Measurements from ENCODE around the gene NCOA3.

The NCOA3 gene

GRCh38 chr20:47652794-47653193 is 151.1 kb downstream of the NCOA3 start:
- Histone ChIP-seq H3K4me2 (ENCODE audit: low read length) (no peak overlapping the region), H3K27ac (ENCODE audit: low read depth, low read length) (no peak overlapping the region), H3K4me1 (ENCODE audit: control insufficient read depth, low read length) (no peaks in the 10 kb centered on the region), H3F3A (ENCODE audit: control insufficient read depth, insufficient read depth) (peaks cover 64% of the 10 kb centered on the region), H3K4me3 (ENCODE audit: low read length) (no peak overlapping the region), H3K79me2 (ENCODE audit: control insufficient read depth, low read length) (peaks cover 17% of the 10 kb centered on the region), H4K20me1 (ENCODE audit: control insufficient read depth, insufficient read depth, low read depth, low read length) (peaks cover 12% of the 10 kb centered on the region; the same call in 1 of the 2 replicates), H3K9me3 (ENCODE audit: control insufficient read depth, insufficient read depth, low read length) (no peaks in the 10 kb centered on the region), H3K36me3 (ENCODE audit: control insufficient read depth, low read length) (peaks cover 94% of the 10 kb centered on the region), H3K27me3 (ENCODE audit: control insufficient read depth, low read length) (no peaks in the 10 kb centered on the region), H3K9me2 (replicated peaks; ENCODE audit: control insufficient read depth, low read length) (no peaks in the 10 kb centered on the region)
- TF ChIP-seq, protein P1, sequence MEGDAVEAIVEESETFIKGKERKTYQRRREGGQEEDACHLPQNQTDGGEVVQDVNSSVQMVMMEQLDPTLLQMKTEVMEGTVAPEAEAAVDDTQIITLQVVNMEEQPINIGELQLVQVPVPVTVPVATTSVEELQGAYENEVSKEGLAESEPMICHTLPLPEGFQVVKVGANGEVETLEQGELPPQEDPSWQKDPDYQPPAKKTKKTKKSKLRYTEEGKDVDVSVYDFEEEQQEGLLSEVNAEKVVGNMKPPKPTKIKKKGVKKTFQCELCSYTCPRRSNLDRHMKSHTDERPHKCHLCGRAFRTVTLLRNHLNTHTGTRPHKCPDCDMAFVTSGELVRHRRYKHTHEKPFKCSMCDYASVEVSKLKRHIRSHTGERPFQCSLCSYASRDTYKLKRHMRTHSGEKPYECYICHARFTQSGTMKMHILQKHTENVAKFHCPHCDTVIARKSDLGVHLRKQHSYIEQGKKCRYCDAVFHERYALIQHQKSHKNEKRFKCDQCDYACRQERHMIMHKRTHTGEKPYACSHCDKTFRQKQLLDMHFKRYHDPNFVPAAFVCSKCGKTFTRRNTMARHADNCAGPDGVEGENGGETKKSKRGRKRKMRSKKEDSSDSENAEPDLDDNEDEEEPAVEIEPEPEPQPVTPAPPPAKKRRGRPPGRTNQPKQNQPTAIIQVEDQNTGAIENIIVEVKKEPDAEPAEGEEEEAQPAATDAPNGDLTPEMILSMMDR (IDR thresholded peaks at IDR 0.05; ENCODE audit: low read depth, low read length, poor library complexity, severe bottlenecking) = no peak
- no peak for TF ChIP-seq EZH2phosphoT487 (IDR thresholded peaks at IDR 0.05; ENCODE audit: borderline replicate concordance, low read length)

DNA sequence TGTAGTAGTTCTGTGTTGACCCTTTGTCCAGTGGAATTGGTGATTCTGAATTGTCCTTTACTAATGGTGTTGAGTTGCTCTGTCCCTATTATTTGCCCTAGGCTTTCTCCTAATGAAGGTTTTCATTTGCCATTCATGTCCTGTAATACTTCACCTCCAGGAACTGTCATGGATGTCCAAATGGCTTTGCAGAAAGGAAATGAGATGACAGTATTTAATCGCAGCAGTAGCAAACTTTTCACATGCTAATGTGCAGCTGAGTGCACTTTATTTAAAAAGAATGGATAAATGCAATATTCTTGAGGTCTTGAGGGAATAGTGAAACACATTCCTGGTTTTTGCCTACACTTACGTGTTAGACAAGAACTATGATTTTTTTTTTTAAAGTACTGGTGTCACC is 152.2 kb downstream of the NCOA3 start:
- Histone ChIP-seq H3F3A (ENCODE audit: control insufficient read depth, insufficient read depth) (peaks cover 70% of the 10 kb centered on the region), H3K9me2 (replicated peaks; ENCODE audit: control insufficient read depth, low read length) (no peaks in the 10 kb centered on the region), H3K4me3 (ENCODE audit: low read length) (no peak overlapping the region), H3K27ac (ENCODE audit: low read depth, low read length) (no peak overlapping the region), H3K79me2 (ENCODE audit: control insufficient read depth, low read length) (peaks cover 17% of the 10 kb centered on the region), H3K9me3 (ENCODE audit: control insufficient read depth, insufficient read depth, low read length) (no peaks in the 10 kb centered on the region), H3K4me2 (ENCODE audit: low read length) (no peak overlapping the region), H3K36me3 (ENCODE audit: control insufficient read depth, low read length) (peaks cover 95% of the 10 kb centered on the region), H3K27me3 (ENCODE audit: control insufficient read depth, low read length) (no peaks in the 10 kb centered on the region), H4K20me1 (ENCODE audit: control insufficient read depth, insufficient read depth, low read depth, low read length) (peaks cover 17% of the 10 kb centered on the region; the same call in 1 of the 2 replicates), H3K4me1 (ENCODE audit: control insufficient read depth, low read length) (no peaks in the 10 kb centered on the region)
- TF ChIP-seq, protein P1 (IDR thresholded peaks at IDR 0.05; ENCODE audit: low read depth, low read length, poor library complexity, severe bottlenecking) = no peak
- TF ChIP-seq EZH2phosphoT487 (IDR thresholded peaks at IDR 0.05; ENCODE audit: borderline replicate concordance, low read length) = no peak

- no peaks in the 10 kb centered on the region for H3K27me3 ChIP-seq (ENCODE audit: control insufficient read depth, low read length)
- H4K20me1 ChIP-seq (ENCODE audit: control insufficient read depth, insufficient read depth, low read depth, low read length) = peaks cover 17% of the 10 kb centered on the region; the same call in 1 of the 2 replicates
- H3K79me2 ChIP-seq (ENCODE audit: control insufficient read depth, low read length) = peaks cover 16% of the 10 kb centered on the region
- peaks cover 95% of the 10 kb centered on the region for H3K36me3 ChIP-seq (ENCODE audit: control insufficient read depth, low read length)
- no peak overlapping the region for H3K4me3 ChIP-seq (ENCODE audit: low read length)
- no peak overlapping the region for H3K27ac ChIP-seq (ENCODE audit: low read depth, low read length)
- no peaks in the 10 kb centered on the region for H3K9me3 ChIP-seq (ENCODE audit: control insufficient read depth, insufficient read depth, low read length)
- H3K9me2 ChIP-seq (replicated peaks; ENCODE audit: control insufficient read depth, low read length) = no peaks in the 10 kb centered on the region
- TF ChIP-seq, protein P1 (IDR thresholded peaks at IDR 0.05; ENCODE audit: low read depth, low read length, poor library complexity, severe bottlenecking) = no peak
- TF ChIP-seq EZH2phosphoT487 (IDR thresholded peaks at IDR 0.05; ENCODE audit: borderline replicate concordance, low read length) = no peak
- H3K4me1 ChIP-seq (ENCODE audit: control insufficient read depth, low read length) = no peaks in the 10 kb centered on the region
- peaks cover 74% of the 10 kb centered on the region for H3F3A ChIP-seq (ENCODE audit: control insufficient read depth, insufficient read depth)
- H3K4me2 ChIP-seq (ENCODE audit: low read length) = no peak overlapping the region
These were observed 152.7 kb downstream of the NCOA3 start for GRCh38 chr20:47654370-47654769.
